ENCODE data around the gene PCMTD2.
"Not testable (repeated sequence)": the region's sequence is repeated elsewhere in the genome, so short reads cannot be mapped to it uniquely, and the experiment has no call there.

The PCMTD2 gene

GRCh38 chr20:64224351-64225170, 31.0 kb upstream of the PCMTD2 start:
- DNase-seq = no peak

GRCh38 chr20:64225171-64225595, 30.4 kb upstream of the PCMTD2 start:
- DNase-seq = no peak

GRCh38 chr20:64225828-64226598, 29.5 kb upstream of the PCMTD2 start:
- DNase-seq = no peak

- no peak for DNase-seq
Observed at GRCh38 chr20:64226686-64227580, 28.6 kb upstream of the PCMTD2 start.

- DNase-seq = no peak
Observed at GRCh38 chr20:64228086-64228653, 27.4 kb upstream of the PCMTD2 start.

GRCh38 chr20:64228751-64229506, 26.6 kb upstream of the PCMTD2 start:
- DNase-seq = no peak

GRCh38 chr20:64229507-64230061, 26.0 kb upstream of the PCMTD2 start:
- DNase-seq = no peak

GRCh38 chr20:64230461-64231145, 24.9 kb upstream of the PCMTD2 start:
- DNase-seq = no peak

- DNase-seq = no peak
Observed at GRCh38 chr20:64231621-64232550, 23.7 kb upstream of the PCMTD2 start.

GRCh38 chr20:64232794-64233193, 22.8 kb upstream of the PCMTD2 start:
- peak; percentile 59 for DNase-seq

- DNase-seq = no peak
Observed at GRCh38 chr20:64233725-64234124, 21.8 kb upstream of the PCMTD2 start.

- DNase-seq = no peak
Observed at GRCh38 chr20:64234291-64234791, 21.2 kb upstream of the PCMTD2 start.

- DNase-seq = not testable (repeated sequence)
Observed at GRCh38 chr20:64234921-64235565, 20.5 kb upstream of the PCMTD2 start.

GRCh38 chr20:64236137-64237088, 19.1 kb upstream of the PCMTD2 start:
- DNase-seq = no peak

GRCh38 chr20:64237316-64237715, 18.2 kb upstream of the PCMTD2 start:
- DNase-seq = no peak

- DNase-seq = no peak
Observed at GRCh38 chr20:64238115-64238825, 17.3 kb upstream of the PCMTD2 start.

- DNase-seq = no peak
Observed at GRCh38 chr20:64238851-64239387, 16.6 kb upstream of the PCMTD2 start.
